ENCODE measurements around the gene CBX6. TPM values are rescaled to one million over a fixed set of nuclear protein-coding genes. Genes with fewer than 3 reads are reported as not detected.

Gene CBX6
- total RNA-seq, 1 donor, result 87.7 TPM

DNA sequence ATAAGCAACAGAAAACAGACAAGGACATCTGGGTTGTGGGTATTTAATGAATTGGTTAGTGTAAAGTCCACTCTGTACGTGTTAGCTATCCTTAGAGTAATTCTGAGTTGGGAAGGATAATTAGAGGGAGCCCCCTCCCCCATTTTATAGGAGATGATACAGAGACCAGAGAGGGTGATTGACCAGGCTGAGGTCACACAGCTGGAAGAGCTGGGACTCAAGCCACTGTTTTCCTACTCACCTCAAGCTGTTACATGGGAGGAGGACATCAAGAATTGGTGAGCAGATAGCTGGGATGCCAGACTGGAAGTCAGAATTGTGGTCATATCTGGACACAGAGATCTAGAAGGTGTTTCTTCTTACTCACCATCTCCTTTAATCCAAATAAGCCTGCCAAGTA lies 19.5 kb downstream of the CBX6 start:
- no peak overlapping the region for H3K4me3 ChIP-seq (ENCODE audit: low read depth, low read length)
- TF ChIP-seq, protein P1, sequence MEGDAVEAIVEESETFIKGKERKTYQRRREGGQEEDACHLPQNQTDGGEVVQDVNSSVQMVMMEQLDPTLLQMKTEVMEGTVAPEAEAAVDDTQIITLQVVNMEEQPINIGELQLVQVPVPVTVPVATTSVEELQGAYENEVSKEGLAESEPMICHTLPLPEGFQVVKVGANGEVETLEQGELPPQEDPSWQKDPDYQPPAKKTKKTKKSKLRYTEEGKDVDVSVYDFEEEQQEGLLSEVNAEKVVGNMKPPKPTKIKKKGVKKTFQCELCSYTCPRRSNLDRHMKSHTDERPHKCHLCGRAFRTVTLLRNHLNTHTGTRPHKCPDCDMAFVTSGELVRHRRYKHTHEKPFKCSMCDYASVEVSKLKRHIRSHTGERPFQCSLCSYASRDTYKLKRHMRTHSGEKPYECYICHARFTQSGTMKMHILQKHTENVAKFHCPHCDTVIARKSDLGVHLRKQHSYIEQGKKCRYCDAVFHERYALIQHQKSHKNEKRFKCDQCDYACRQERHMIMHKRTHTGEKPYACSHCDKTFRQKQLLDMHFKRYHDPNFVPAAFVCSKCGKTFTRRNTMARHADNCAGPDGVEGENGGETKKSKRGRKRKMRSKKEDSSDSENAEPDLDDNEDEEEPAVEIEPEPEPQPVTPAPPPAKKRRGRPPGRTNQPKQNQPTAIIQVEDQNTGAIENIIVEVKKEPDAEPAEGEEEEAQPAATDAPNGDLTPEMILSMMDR (IDR thresholded peaks at IDR 0.05; ENCODE audit: insufficient read depth, low read length), result no peak
- DNase-seq (ENCODE audit: low read depth), result no peak

DNA sequence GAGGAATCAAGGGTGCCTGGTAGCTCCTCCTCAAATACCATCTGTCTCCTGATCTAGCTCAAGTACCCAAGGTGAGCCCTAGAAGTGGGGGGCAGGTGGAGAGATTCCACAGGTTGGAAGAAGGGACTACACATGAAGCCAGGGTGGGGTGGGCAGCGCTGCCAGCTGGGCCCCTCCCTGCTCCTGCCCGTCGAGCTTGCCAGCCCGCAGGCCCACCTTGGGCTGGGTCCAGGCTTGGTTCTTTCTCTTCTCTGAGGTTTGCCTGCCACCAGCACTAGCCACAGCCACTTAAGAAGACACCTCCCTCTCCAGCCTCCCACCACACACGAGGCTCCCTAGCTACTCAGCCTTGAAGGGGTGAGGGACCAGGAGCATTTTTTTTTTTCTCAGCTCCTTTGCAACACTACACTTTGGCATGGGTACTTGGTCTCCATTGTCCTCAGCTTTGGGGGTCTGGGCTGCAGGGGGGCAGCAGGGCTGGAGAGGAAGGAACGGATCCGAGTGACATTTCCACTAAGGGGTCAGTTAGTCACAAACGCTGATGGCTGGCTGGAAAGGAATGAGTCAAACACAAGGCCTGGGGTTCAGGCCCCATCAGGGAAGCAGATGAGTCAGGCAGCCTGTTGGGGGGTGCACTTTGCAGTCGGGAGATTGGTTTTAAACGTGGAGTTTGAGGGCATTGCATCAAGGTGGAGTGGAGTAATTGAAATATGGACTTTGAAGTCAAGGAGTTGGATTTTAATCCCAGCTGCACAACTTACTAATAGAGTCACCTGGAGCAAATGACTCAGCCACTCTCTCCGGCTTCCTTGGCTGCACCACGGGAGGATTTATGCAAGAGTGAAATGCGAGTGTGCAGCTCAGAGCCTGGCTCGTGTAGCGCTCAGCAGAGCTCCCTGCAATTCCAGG lies 20.8 kb downstream of the CBX6 start:
- DNase-seq (ENCODE audit: low read depth), result peak; percentile 51
- TF ChIP-seq, protein P1 (IDR thresholded peaks at IDR 0.05; ENCODE audit: insufficient read depth, low read length), result no peak
- H3K4me3 ChIP-seq (ENCODE audit: low read depth, low read length), result no peak overlapping the region

DNA sequence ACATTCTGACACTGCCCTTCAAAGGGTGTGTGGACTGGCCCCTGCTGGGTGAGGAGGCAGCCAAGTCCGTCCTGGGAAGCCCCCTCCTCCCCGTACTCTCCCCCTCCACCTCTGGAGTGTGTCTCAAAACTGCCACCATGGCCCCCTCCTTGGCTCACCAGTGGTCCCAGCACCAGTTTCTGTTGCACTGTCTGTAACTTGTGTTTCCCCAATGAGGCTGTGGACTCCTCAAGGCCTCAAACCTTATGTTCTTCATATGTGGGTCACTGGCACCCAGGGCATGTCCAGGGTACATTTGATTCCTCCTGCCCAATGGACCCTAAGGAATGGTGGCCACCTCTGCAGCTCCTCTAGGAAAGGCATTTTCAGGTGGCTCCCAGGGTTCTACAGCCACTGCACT lies 21.6 kb downstream of the CBX6 start:
- DNase-seq (ENCODE audit: low read depth), result no peak
- H3K4me3 ChIP-seq (ENCODE audit: low read depth, low read length), result no peak overlapping the region
- TF ChIP-seq, protein P1 (IDR thresholded peaks at IDR 0.05; ENCODE audit: insufficient read depth, low read length), result no peak

DNA sequence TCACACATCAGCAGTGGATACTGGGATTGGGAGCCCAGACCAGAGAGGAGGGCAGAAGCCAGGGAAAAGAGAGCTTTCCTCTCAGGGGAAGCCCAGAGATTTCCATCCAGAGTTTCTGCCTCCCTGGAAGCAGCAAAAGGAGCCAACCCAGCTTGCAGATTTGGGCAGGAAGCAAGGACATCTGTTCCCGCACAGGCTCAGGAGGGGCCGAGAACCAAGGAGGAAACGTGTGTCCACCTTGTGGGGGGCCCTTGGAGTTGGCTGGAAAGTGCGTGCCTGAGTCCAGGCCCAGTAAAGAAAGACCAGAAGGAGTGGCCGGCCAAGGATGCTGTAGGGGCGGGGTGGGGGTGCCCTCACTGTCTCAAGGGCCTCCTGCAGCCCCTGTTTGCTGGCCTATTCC lies 22.2 kb downstream of the CBX6 start:
- TF ChIP-seq, protein P1 (IDR thresholded peaks at IDR 0.05; ENCODE audit: insufficient read depth, low read length), result no peak
- no peak for DNase-seq (ENCODE audit: low read depth)
- no peak overlapping the region for H3K4me3 ChIP-seq (ENCODE audit: low read depth, low read length)

DNA sequence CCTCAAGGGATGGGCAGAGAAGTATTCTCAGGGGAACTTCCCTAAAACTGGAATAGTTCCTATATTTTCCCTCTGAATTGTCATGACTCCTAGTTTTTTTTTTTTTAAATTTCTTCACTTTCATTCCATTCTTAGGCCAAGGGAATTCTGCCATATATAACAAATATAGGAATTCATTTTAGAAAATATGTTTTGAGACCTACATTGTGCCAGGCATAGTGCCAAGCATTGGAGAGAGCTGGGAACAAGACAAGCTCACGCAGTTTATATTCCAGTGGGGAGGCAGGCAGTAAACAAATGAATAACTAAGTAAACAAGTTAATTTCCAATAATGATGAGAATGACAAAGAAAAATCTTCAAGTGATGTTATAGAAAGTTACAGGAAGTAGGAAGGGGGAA lies 25.6 kb downstream of the CBX6 start:
- DNase-seq (ENCODE audit: low read depth), result peak; percentile 53
- no peak overlapping the region for H3K4me3 ChIP-seq (ENCODE audit: low read depth, low read length)
- TF ChIP-seq, protein P1 (IDR thresholded peaks at IDR 0.05; ENCODE audit: insufficient read depth, low read length), result no peak

DNA sequence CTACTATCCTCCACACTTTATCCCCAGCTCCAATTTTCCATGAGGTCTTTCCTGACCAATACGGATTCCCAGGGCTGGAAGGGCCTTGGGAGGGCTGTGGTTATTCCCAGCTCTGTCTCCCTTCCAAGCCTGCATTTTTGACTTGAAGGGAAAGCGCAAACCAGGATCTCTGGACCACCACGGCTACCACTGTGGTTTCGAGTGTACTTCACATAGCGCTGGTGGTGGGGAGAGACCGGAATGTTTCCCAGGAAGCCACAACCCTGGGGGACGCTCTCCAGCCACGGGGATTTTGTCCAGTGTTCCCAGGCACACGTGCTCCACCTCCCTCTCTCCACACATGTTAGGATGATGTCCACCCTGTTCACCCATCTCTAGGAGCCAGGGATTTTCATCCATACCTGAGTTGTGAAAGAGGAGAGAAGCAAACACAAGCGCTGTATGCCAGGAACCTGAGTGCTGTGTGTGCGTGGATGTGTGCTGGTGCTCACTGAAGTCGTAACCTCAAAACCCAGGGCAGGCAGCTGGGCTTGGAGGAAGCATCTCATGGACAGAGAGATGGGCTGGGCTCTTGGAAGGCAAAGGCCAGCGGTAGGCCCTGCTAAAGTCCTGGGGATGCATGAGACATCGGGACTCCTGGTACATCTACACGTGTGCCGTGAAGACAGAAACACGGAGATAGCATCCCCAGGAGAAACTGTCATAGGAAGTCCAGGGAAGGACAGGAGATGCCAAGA lies 26.8 kb downstream of the CBX6 start:
- peak; percentile 43 for DNase-seq (ENCODE audit: low read depth)
- TF ChIP-seq, protein P1 (IDR thresholded peaks at IDR 0.05; ENCODE audit: insufficient read depth, low read length), result no peak
- H3K4me3 ChIP-seq (ENCODE audit: low read depth, low read length), result no peak overlapping the region
